Epithelial cell of proximal tubule (primary cell): ENCODE data around the gene GLIS2. TPM values are rescaled to one million over a fixed set of nuclear protein-coding genes. Genes with fewer than 3 reads are reported as not detected.

Experiments used
- DNase-seq: peaks from one replicate; pipeline ENCODE4 v3.0.0-alpha.2; 2011; ENCODE audit warnings: low read depth
- H3K4me3 ChIP-seq: 2 replicates; pipeline ENCODE4 v1.5.1; 2011; ENCODE audit warnings: low read depth, mild to moderate bottlenecking, low read length
- total RNA-seq: library from RNA; depleted of rRNA; stranded (reverse); fragments of >200 nt; gene quantifications from 2 replicates; pipeline ENCODE4 v1.2.3, GENCODE V29; 2015
- TF ChIP-seq, protein P1 (sequence below): conservative IDR thresholded peaks from 2 replicates; pipeline ENCODE4 v1.5.1; 2012; ENCODE audit warnings: low read depth, mild to moderate bottlenecking, low read length

The GLIS2 gene
- total RNA-seq, 1 donor from 2014 or later, result 4.6 TPM

DNA sequence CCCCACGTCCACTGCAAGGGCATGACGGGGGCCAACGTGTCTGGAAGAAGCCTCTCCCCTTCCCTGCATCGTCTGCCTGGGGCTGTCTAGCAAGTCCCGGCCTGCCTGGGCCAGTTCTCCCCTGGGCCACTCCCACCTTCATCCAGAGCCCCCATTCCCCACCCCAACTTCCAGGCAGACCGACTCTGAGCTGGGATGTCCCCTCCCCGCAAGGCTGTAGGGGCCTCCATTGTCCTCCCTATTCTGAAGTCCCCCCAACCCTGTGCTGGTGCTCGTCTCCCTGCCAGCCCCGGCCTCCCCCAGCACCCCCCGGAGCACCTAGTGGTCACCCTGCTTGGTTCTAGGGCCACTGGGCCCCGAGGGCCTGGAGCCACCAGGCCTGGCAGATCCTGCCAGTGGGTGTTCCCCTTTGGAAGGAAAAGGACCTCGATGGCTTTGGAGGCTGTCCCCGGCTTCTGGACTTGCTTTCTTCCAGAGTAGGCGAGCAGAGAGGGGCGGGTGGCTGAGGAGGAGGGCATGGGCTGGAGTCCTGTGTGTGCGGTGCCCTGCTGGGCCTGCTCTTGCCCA lies 4.8 kb downstream of the GLIS2 start:
- DNase-seq, result no peak
- no peak overlapping the region for H3K4me3 ChIP-seq
- TF ChIP-seq, protein P1, sequence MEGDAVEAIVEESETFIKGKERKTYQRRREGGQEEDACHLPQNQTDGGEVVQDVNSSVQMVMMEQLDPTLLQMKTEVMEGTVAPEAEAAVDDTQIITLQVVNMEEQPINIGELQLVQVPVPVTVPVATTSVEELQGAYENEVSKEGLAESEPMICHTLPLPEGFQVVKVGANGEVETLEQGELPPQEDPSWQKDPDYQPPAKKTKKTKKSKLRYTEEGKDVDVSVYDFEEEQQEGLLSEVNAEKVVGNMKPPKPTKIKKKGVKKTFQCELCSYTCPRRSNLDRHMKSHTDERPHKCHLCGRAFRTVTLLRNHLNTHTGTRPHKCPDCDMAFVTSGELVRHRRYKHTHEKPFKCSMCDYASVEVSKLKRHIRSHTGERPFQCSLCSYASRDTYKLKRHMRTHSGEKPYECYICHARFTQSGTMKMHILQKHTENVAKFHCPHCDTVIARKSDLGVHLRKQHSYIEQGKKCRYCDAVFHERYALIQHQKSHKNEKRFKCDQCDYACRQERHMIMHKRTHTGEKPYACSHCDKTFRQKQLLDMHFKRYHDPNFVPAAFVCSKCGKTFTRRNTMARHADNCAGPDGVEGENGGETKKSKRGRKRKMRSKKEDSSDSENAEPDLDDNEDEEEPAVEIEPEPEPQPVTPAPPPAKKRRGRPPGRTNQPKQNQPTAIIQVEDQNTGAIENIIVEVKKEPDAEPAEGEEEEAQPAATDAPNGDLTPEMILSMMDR, result no peak

DNA sequence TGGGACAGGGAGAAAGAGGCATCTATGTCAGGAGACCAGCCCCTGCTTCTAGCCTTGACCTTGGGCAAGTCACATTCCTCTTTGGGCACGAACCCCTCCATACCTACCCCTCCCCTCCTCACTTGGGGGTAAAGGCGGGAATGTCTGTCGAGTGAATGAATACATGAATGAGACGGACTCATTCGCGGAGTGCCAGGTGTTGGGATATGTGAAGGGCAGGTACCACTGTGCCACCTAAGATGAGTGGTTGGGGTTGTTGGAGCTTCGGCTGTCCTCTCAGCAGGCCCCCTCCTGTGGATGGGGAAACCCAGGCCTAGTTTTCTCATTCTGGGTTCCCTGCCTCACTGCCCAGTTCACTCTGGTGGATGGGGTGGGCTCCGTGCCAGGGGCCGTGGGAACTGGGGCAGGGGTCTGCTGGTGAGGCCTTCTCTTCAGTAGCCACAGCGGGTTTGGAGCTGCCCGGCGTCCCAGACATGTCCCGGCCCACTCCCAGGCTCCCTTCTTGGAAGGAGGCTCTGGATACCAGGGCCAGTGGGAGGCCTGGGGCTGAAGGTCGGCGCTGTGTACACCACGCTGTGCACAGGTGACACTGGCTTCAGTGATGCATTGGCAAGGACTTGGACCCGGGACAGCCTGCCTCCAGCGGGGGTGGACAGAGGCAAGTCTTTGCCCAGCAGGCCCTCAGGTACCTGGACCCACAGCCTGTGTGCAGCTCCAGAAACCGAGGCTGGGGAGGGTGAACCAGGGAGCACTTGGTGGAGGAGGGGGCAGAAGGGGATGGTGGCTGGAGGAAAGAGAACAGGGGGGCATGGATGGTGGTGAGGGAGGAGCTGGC lies 5.6 kb downstream of the GLIS2 start:
- no peak for DNase-seq
- H3K4me3 ChIP-seq, result no peak overlapping the region
- TF ChIP-seq, protein P1, result no peak

DNA sequence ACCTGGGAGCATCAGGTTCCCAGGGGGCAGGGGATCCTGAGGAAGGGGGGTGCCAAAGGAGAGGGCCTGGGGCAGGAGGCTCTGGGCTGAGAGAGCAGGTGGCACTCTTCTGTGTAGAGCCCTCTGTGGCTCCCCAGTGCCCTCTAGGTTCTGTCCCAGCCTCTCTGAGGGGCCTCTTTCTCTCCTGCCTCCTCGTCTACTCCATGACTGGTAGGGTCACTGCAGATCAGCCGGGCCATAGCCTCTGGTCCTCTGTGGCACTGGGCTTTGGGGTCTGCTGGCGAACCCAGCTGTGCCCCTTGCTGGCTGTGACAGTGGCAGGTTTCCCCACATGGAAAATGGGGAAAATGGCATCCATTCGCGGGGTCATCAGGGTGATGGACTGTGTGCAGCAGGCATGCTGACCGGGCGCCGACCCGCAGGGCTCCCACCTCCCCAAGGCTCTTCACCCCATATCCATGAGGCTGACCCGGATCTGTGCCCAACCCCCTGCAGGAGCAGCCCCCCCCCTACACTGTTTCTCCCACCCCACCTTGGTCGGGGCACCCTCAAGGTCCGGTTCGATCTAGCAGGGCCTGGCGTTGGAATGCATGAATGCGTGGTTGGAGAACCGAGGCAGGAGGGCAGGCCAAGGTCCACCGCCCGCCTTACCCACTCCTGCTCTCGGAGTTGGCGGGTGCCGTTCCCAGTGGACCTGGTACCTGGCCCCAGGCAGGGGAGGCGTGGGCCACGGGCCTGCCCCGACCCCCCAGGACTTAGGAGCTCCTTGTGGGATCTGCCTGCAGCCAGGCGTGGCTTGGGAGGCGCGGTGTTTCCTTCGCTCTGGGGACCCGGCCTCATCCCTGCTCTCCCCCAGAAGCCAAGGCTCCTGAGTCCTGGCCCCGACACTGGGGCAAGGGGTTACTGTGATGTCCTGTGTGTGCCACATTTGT lies 6.5 kb downstream of the GLIS2 start:
- TF ChIP-seq, protein P1, result no peak
- no peak overlapping the region for H3K4me3 ChIP-seq
- DNase-seq, result no peak

DNA sequence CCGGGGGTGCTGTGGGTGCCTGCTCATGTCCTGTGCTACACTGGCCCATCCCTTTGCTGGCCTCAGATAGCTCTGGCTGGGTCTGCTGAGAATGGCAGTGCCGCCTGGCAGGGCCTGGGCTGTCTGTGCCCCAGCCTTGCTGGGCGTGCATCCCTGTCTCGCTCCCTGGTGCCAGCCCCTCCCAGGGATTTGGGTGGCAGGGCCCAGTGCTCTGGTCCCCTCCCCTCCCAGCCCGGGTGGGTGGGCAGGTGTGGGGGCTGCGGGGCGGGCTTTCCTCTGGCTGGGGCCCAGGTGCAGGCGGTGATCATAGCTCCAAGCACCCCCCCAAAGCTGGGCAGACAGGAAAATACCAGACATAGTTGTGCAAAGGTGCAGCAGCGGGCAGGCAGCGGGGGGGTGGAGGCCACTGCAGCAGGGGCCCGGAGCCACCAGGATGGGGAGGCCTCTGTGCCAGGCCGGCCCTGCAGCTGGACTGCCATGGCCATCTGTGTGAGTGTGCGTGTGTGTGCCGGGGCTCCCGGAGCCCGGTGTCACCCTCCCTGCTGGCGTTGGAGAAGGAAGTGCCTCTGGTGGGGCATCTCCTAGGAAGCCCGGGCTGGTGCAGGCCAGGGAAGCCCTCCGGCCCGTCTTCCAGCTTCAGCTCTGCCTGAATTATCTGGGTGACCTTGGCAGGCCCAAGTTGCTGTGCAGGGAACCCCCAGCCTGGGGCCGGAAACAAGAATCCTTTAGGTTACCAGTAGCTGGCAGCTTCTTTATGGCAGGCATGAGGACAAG lies 7.4 kb downstream of the GLIS2 start:
- TF ChIP-seq, protein P1, result no peak
- no peak overlapping the region for H3K4me3 ChIP-seq
- no peak for DNase-seq

DNA sequence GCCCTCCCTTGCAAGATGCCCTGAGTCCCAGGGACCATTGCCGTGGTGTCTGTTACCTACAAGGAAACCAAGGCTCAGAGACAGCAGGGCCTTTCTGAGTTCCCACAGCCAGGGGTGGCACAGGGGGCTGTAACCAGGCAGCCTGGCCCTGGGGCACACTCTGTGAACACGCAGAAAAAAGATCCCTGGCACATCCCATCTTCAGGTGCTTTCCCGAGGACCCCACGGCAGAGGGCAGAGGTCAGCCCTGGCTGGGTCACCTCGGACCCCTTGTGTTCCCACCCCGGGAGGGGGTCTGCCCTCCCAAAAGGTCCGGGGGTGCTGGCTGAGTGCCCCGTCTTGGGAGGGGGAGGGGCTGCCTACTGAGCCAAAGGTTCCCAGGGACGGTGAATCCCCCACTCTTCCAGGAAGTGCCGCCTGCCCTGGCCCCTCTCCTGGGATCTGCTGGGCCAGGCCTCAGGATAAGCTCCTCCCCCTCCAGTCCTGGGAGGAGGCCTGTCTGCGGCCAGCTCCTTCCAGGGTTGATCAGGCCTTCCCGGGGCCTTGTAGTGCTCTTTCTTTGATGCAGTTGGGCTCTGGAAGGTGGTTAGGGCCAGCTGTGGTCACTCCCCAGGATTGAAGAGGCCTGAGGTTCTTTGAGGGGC lies 8.1 kb downstream of the GLIS2 start:
- no peak for DNase-seq
- H3K4me3 ChIP-seq, result peak overlapping the region; percentile 2
- TF ChIP-seq, protein P1, result no peak
